PC-9 (cell line): ENCODE results near the gene BAX.

Source experiments
- CTCF ChIP-seq: fragments of 200-600 bp; sonication (generic); conservative IDR thresholded peaks from 2 replicates; pipeline ENCODE4 v1.6.1; 2017; ENCODE audit warnings: mixed run types, antibody characterized with exemption, mild to moderate bottlenecking, moderate library complexity
- EZH2 ChIP-seq: fragments of 200-600 bp; sonication (generic); IDR thresholded peaks from 2 replicates; pipeline ENCODE4 v1.8.0; 2017; ENCODE audit warnings: antibody characterized with exemption, low read depth

DNA sequence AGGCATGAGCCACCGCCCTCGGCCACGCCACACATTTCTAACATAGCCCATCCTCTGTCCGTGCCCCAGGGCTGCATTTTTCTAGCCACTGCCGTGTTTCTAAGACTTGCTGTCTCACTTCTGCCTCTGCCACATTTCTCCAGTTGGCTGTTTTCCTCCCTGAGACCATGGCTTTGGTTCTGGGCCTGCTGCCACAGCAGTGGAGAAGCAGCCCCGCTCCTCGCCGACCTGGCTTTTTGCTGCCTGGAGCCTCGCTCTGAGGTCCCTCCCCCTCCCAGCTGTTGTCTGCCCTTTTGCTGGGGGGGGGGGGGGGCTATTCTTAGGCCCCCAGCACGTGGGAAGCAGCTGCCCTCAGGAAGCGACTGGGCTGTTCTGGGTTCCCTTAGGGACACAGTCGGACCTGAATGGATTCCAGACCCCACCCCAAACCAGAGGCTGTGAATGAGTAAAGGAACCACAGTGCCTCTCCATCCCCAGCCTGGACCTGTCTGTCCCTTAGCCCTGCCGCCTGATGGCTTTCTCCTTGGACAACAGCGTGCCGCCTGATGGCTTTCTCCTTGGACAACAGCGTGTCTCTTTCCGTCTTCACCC, 35.1 kb downstream of the BAX start:
- no peak for TF ChIP-seq CTCF
- no peak for TF ChIP-seq EZH2
